Measurements from ENCODE around the gene CIB4. TPM values are rescaled to one million over a fixed set of nuclear protein-coding genes. Genes with fewer than 3 reads are reported as not detected.

The CIB4 gene
- total RNA-seq, 1 experiment from 2014 or later = not detected

- H3K4me1 Mint-ChIP-seq = peaks cover 24% of the 10 kb centered on the region
- CTCF ChIA-PET = no interaction called here
- TF ChIP-seq ZMAT4 (CRISPR knock-in tag; IDR thresholded peaks at IDR 0.05) (no peak), CTCF (IDR thresholded peaks at IDR 0.05) (no peak), SMAD3 (CRISPR knock-in tag; IDR thresholded peaks at IDR 0.05; ENCODE audit: borderline replicate concordance) (no peak), CDX4 (CRISPR knock-in tag; IDR thresholded peaks at IDR 0.05; ENCODE audit: borderline replicate concordance) (no peak), GRHL2 (CRISPR knock-in tag; IDR thresholded peaks at IDR 0.05; ENCODE audit: insufficient replicate concordance, severe bottlenecking) (no peak), NFE2L1 (CRISPR knock-in tag; IDR thresholded peaks at IDR 0.05) (no peak)
- TF ChIP-seq, protein P1, sequence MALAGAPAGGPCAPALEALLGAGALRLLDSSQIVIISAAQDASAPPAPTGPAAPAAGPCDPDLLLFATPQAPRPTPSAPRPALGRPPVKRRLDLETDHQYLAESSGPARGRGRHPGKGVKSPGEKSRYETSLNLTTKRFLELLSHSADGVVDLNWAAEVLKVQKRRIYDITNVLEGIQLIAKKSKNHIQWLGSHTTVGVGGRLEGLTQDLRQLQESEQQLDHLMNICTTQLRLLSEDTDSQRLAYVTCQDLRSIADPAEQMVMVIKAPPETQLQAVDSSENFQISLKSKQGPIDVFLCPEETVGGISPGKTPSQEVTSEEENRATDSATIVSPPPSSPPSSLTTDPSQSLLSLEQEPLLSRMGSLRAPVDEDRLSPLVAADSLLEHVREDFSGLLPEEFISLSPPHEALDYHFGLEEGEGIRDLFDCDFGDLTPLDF (CRISPR knock-in tag; IDR thresholded peaks at IDR 0.05) = no peak
- peaks cover 4% of the 10 kb centered on the region; the same call in 1 of the 2 replicates for H3K27me3 Mint-ChIP-seq (ENCODE audit: low read depth)
- no peak overlapping the region for H3K27ac Mint-ChIP-seq
- H3K36me3 Mint-ChIP-seq = no peaks in the 10 kb centered on the region
- POLR2A ChIA-PET = no interaction called here
- peaks cover 6% of the 10 kb centered on the region; the same call in 1 of the 2 replicates for H3K9me3 Mint-ChIP-seq
- DNase-seq (ENCODE audit: low spot score) (no peak), ATAC-seq (no peak)
- no peak overlapping the region for H3K4me3 Mint-ChIP-seq
Measured at GRCh38 chr2:26651799-26652198, 10.6 kb upstream of the CIB4 start.

GRCh38 chr2:26651470-26651771 lies 10.3 kb upstream of the CIB4 start:
- H3K9me3 Mint-ChIP-seq = peaks cover 6% of the 10 kb centered on the region; the same call in 1 of the 2 replicates
- ChIA-PET POLR2A (no interaction called here), CTCF (no interaction called here)
- H3K27me3 Mint-ChIP-seq (ENCODE audit: low read depth) = peaks cover 4% of the 10 kb centered on the region; the same call in 1 of the 2 replicates
- TF ChIP-seq CREM (CRISPR knock-in tag; IDR thresholded peaks at IDR 0.05) = no peak
- no peak for ATAC-seq
- peaks cover 28% of the 10 kb centered on the region for H3K4me1 Mint-ChIP-seq
- no peak overlapping the region for H3K27ac Mint-ChIP-seq
- no peaks in the 10 kb centered on the region for H3K36me3 Mint-ChIP-seq
- no peak overlapping the region for H3K4me3 Mint-ChIP-seq
- DNase-seq (ENCODE audit: low spot score) = no peak

- Mint-ChIP-seq H3K27ac (no peak overlapping the region), H3K9me3 (peaks cover 6% of the 10 kb centered on the region; the same call in 1 of the 2 replicates), H3K27me3 (ENCODE audit: low read depth) (peaks cover 4% of the 10 kb centered on the region; the same call in 1 of the 2 replicates), H3K4me3 (no peak overlapping the region), H3K4me1 (peaks cover 28% of the 10 kb centered on the region), H3K36me3 (no peaks in the 10 kb centered on the region)
- DNase-seq (ENCODE audit: low spot score) = no peak
- CTCF ChIA-PET = no interaction called here
- TF ChIP-seq, protein P2, sequence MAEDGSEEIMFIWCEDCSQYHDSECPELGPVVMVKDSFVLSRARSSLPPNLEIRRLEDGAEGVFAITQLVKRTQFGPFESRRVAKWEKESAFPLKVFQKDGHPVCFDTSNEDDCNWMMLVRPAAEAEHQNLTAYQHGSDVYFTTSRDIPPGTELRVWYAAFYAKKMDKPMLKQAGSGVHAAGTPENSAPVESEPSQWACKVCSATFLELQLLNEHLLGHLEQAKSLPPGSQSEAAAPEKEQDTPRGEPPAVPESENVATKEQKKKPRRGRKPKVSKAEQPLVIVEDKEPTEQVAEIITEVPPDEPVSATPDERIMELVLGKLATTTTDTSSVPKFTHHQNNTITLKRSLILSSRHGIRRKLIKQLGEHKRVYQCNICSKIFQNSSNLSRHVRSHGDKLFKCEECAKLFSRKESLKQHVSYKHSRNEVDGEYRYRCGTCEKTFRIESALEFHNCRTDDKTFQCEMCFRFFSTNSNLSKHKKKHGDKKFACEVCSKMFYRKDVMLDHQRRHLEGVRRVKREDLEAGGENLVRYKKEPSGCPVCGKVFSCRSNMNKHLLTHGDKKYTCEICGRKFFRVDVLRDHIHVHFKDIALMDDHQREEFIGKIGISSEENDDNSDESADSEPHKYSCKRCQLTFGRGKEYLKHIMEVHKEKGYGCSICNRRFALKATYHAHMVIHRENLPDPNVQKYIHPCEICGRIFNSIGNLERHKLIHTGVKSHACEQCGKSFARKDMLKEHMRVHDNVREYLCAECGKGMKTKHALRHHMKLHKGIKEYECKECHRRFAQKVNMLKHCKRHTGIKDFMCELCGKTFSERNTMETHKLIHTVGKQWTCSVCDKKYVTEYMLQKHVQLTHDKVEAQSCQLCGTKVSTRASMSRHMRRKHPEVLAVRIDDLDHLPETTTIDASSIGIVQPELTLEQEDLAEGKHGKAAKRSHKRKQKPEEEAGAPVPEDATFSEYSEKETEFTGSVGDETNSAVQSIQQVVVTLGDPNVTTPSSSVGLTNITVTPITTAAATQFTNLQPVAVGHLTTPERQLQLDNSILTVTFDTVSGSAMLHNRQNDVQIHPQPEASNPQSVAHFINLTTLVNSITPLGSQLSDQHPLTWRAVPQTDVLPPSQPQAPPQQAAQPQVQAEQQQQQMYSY (CRISPR knock-in tag; IDR thresholded peaks at IDR 0.05) = no peak
- TF ChIP-seq JAZF1 (CRISPR knock-in tag; IDR thresholded peaks at IDR 0.05) = no peak
- ATAC-seq = no peak
- POLR2A ChIA-PET = no interaction called here
Measured at GRCh38 chr2:26650713-26651469, 9.7 kb upstream of the CIB4 start.

Measured in WTC11 (cell line).